ENCODE data around the gene TUG1.

The TUG1 gene

GRCh38 chr22:30968924-30969531 lies at the start of gene TUG1:
Gene TUG1, plus strand, starts transcription at chr22:30969265.
- DNase-seq: peak; percentile 82 to 84

GRCh38 chr22:30919973-30920372 lies 49.1 kb upstream of the TUG1 start:
- DNase-seq: no peak

- peak; percentile 41 to 44 for DNase-seq
These were observed 48.7 kb upstream of the TUG1 start for GRCh38 chr22:30920407-30920806.

- DNase-seq: no peak
These were observed 48.0 kb upstream of the TUG1 start for GRCh38 chr22:30921108-30921507.

GRCh38 chr22:30922151-30922611 lies 46.9 kb upstream of the TUG1 start:
- no peak for DNase-seq

GRCh38 chr22:30923168-30923900 lies 45.7 kb upstream of the TUG1 start:
- no peak for DNase-seq

- DNase-seq: no peak
These were observed 43.4 kb upstream of the TUG1 start for GRCh38 chr22:30925667-30926066.

GRCh38 chr22:30926706-30927105 lies 42.4 kb upstream of the TUG1 start:
- no peak for DNase-seq

- DNase-seq: no peak
These were observed 41.3 kb upstream of the TUG1 start for GRCh38 chr22:30927806-30928205.

GRCh38 chr22:30928401-30928800 lies 40.7 kb upstream of the TUG1 start:
- no peak for DNase-seq

- no peak for DNase-seq
These were observed 38.8 kb upstream of the TUG1 start for GRCh38 chr22:30930228-30930627.

GRCh38 chr22:30931541-30932300 lies 37.3 kb upstream of the TUG1 start:
- DNase-seq: no peak

- no peak for DNase-seq
These were observed 36.4 kb upstream of the TUG1 start for GRCh38 chr22:30932661-30933060.

GRCh38 chr22:30933457-30933856 lies 35.6 kb upstream of the TUG1 start:
- DNase-seq: no peak

- DNase-seq: no peak
These were observed 35.0 kb upstream of the TUG1 start for GRCh38 chr22:30934053-30934452.

- DNase-seq: no peak
These were observed 28.2 kb upstream of the TUG1 start for GRCh38 chr22:30940685-30941362.

GRCh38 chr22:30941363-30941740 lies 27.7 kb upstream of the TUG1 start:
- no peak for DNase-seq

- no peak for DNase-seq
These were observed 25.7 kb upstream of the TUG1 start for GRCh38 chr22:30943368-30943767.

- no peak for DNase-seq
These were observed 24.1 kb upstream of the TUG1 start for GRCh38 chr22:30944986-30945385.

GRCh38 chr22:30945653-30946052 lies 23.4 kb upstream of the TUG1 start:
- DNase-seq: no peak

- no peak for DNase-seq
These were observed 22.7 kb upstream of the TUG1 start for GRCh38 chr22:30946354-30946753.

GRCh38 chr22:30947173-30947815 lies 21.8 kb upstream of the TUG1 start:
- no peak for DNase-seq
